ENCODE results near the gene LRP1B.
"Not testable (repeated sequence)": the region's sequence is repeated elsewhere in the genome, so short reads cannot be mapped to it uniquely, and the experiment has no call there.

LRP1B gene

DNA sequence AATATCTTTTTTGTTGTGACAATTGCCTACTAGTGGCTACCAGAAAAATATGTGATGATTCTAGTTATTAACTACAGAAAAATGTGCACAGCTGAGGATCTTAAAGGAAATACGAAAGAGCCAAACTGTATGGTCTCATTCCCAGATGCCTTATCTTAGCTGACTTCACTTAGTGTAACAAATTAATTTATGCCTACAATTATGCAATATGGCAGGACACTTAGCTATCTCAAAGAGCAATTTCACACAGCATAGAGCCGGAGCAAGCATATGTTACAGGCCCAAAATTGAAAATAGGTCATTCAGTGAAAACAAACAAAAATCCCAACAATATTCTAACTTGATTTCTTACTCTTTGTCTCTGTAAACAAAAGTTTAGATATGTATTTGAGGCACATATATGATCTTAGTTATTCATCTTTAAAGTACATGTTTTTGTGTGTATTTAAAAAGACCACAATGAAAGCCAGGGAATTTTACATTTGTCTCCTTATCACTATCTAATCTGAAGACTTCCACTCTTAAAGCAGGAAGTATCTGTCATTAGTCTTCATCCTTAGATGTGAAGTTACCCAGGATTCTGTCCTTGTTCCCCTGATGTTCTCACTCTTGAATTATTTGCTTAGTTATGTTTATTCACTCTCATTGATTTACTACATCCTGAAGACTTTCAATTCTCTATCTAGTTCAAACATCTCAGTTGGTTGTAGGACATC is 1771.6 kb downstream of the LRP1B start:
- no peak for DNase-seq

DNA sequence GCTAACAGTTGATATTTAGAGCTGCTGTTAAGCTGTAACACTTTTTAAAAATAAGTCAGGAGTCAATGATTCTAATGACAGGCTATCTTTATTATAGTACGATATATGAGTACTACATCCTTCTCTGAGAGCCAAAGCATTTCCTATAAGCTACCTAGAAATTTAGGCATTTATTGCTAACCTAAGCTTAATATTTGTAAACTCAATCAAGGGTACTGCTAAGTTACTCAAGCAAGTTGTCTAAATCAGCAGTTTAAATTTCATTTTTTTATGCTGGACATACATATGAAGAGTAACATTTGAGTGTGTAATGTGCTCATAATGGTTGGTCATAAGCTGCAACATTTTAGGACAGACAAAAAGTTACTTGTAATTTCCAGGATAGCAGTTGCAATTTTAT is 1774.1 kb downstream of the LRP1B start:
- DNase-seq, result no peak

GRCh38 chr2:140355511-140356090 is 1775.2 kb downstream of the LRP1B start:
- DNase-seq, result no peak

GRCh38 chr2:140354544-140354943 is 1776.3 kb downstream of the LRP1B start:
- no peak for DNase-seq

- DNase-seq, result no peak
Observed at GRCh38 chr2:140353541-140353940, 1777.3 kb downstream of the LRP1B start.

- DNase-seq, result no peak
Observed at GRCh38 chr2:140351692-140352091, 1779.1 kb downstream of the LRP1B start.

DNA sequence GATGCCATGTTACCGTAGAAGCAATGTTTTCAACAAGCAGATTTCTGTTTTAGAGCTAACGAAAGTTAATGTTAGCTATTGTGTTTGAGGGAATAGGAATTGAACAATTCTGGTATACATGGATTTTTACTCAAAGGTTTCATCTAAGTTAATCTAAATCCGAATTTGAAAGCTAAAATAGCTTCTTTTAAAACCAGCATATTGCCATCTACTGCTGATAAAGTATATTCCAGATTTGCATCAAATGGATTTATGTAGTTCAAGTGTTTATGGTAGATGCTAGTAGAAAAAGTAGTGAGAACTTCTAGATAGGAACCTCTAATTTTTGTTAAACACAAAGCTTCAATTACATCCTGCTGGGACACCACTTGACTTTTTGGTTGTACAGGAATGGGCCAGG is 1781.1 kb downstream of the LRP1B start:
- no peak for DNase-seq

- DNase-seq, result no peak
Observed at GRCh38 chr2:140348826-140349225, 1782.0 kb downstream of the LRP1B start.

- no peak for DNase-seq
Observed at GRCh38 chr2:140344838-140345237, 1786.0 kb downstream of the LRP1B start.

GRCh38 chr2:140344266-140344665 is 1786.5 kb downstream of the LRP1B start:
- DNase-seq, result not testable (repeated sequence)

- DNase-seq, result no peak
Observed at GRCh38 chr2:140338795-140339194, 1792.0 kb downstream of the LRP1B start.

DNA sequence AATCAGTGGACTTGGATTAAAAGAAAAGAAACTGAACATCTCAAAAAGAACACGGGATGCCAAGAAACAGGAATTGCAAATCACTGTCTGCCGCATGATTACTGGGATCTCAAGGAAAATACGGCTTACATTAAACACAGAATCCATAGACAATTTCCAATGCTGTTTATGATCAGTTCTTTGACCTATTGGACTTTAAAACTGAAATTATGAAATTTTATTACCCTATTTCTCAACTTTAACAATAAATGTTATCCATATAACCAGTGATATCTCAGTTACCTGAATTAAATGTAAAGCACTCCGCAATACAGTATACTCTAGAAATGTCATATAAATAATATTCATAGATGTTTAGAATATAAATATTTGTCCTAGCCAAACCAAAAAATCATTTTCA is 1793.8 kb downstream of the LRP1B start:
- no peak for DNase-seq

- DNase-seq, result no peak
Observed at GRCh38 chr2:140316345-140316744, 1814.5 kb downstream of the LRP1B start.

GRCh38 chr2:140311905-140312304 is 1818.9 kb downstream of the LRP1B start:
- no peak for DNase-seq

DNA sequence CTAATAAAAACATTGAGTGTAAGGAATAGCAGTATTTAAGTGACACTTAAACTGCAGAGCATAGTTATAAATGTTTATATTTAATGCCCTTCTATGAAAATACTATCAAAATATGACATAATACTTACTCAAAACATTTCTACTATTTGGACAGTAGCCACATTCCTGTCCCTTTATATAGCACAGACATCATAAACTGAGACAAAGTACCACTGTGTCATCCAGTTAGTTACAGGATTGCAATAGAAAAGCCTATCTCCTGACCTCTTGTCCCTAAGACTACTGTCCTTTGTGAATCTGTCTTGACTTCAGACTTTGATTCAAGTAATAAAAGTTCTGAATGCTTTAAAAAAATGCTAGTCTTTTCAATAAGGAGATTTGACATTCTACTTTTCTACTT is 1822.1 kb downstream of the LRP1B start:
- DNase-seq, result no peak

GRCh38 chr2:140307532-140307931 is 1823.3 kb downstream of the LRP1B start:
- no peak for DNase-seq

DNA sequence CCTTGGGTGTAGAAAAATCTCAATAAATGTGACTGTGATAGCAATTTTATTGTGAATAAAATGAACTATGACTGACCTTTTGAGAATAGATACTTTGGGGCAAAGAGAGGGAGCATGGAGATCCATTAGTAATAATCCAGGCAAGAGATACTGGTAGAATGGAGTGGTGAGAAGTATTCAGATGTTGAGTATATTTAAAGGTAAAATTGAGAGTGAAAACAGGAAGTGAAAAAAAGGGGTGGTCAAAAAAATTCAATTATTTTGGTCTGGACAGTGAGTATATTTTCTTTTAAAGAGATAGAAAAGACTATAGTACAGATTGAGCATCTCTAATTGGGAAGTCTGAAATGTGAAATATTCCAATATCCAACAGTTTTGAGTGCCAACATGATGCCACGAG is 1835.0 kb downstream of the LRP1B start:
- no peak for DNase-seq

GRCh38 chr2:140288726-140289125 is 1842.1 kb downstream of the LRP1B start:
- DNase-seq, result no peak

- no peak for DNase-seq
Observed at GRCh38 chr2:140288213-140288612, 1842.6 kb downstream of the LRP1B start.

- no peak for DNase-seq
Observed at GRCh38 chr2:140286377-140286776, 1844.4 kb downstream of the LRP1B start.

GRCh38 chr2:140277344-140277743 is 1853.5 kb downstream of the LRP1B start:
- not testable (repeated sequence) for DNase-seq

- no peak for DNase-seq
Observed at GRCh38 chr2:140276661-140277060, 1854.2 kb downstream of the LRP1B start.

- DNase-seq, result no peak
Observed at GRCh38 chr2:140275427-140275826, 1855.4 kb downstream of the LRP1B start.

DNA sequence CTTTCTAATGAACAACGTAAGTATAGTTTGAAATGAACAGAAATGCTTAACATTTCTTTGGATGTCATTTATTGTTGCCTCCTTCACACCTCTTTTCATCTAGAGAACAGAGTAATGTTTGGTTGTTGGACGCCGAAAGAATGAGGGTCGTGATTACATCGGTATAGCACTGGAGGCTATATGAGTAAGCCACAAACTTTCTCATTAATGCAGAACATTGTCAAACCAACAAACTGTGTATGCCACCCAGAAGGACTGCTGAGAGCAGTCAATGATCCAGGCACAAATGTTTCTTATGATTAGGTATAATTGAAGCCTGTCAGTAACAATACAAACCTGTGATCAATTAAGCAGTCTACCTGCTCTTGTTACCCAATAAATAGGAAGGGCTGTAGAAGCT is 1855.9 kb downstream of the LRP1B start:
- DNase-seq, result no peak

DNA sequence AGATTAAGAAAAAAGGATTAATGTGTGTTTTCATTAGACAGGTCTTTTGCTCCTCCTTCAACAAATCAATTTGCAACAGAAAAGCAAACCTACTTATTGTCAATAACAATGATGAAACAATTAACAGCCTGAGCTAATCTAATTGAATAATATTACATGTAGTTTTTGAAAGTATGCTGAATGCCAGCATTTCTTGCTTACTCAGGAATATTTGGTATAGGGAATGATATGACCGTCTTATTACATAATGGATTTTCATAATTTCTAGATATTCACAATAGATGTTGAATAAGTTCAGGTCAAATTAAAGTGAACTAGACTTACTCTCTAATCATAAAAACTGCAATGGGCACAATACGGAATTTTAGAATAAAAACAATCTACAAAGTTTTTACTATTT is 1856.9 kb downstream of the LRP1B start:
- no peak for DNase-seq
